Measurements from ENCODE around the gene SH3TC1. TPM values are rescaled to one million over a fixed set of nuclear protein-coding genes. Genes with fewer than 3 reads are reported as not detected.

Gene SH3TC1
- total and polyA plus RNA-seq, 2 of the 13 experiments (the other 11 are each of a cell fraction or from before 2014, with no cell fraction given): 14.9 to 21.8 TPM

DNA sequence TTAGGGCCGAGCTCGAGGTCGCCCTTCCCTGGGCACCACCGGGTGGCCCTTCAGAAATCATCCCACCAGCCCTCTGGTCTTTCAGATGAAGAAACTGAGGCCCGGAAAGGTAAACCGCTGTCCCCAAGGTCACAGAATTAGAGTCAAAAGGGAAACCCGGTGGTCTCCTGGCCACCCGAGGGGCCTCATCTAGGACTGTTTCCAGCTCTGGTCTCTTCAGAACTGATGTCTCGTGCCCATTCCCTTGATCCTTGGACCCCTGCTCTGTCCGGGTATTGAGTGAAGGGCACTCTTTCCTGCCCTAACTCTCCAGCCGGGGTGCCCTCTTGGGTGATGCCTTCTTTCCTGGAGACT lies 71.3 kb downstream of the SH3TC1 start (continued):
- TF ChIP-seq, protein P1, sequence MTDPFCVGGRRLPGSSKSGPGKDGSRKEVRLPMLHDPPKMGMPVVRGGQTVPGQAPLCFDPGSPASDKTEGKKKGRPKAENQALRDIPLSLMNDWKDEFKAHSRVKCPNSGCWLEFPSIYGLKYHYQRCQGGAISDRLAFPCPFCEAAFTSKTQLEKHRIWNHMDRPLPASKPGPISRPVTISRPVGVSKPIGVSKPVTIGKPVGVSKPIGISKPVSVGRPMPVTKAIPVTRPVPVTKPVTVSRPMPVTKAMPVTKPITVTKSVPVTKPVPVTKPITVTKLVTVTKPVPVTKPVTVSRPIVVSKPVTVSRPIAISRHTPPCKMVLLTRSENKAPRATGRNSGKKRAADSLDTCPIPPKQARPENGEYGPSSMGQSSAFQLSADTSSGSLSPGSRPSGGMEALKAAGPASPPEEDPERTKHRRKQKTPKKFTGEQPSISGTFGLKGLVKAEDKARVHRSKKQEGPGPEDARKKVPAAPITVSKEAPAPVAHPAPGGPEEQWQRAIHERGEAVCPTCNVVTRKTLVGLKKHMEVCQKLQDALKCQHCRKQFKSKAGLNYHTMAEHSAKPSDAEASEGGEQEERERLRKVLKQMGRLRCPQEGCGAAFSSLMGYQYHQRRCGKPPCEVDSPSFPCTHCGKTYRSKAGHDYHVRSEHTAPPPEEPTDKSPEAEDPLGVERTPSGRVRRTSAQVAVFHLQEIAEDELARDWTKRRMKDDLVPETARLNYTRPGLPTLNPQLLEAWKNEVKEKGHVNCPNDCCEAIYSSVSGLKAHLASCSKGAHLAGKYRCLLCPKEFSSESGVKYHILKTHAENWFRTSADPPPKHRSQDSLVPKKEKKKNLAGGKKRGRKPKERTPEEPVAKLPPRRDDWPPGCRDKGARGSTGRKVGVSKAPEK (CRISPR knock-in tag; IDR thresholded peaks at IDR 0.05; ENCODE audit: borderline replicate concordance): no peak

DNA sequence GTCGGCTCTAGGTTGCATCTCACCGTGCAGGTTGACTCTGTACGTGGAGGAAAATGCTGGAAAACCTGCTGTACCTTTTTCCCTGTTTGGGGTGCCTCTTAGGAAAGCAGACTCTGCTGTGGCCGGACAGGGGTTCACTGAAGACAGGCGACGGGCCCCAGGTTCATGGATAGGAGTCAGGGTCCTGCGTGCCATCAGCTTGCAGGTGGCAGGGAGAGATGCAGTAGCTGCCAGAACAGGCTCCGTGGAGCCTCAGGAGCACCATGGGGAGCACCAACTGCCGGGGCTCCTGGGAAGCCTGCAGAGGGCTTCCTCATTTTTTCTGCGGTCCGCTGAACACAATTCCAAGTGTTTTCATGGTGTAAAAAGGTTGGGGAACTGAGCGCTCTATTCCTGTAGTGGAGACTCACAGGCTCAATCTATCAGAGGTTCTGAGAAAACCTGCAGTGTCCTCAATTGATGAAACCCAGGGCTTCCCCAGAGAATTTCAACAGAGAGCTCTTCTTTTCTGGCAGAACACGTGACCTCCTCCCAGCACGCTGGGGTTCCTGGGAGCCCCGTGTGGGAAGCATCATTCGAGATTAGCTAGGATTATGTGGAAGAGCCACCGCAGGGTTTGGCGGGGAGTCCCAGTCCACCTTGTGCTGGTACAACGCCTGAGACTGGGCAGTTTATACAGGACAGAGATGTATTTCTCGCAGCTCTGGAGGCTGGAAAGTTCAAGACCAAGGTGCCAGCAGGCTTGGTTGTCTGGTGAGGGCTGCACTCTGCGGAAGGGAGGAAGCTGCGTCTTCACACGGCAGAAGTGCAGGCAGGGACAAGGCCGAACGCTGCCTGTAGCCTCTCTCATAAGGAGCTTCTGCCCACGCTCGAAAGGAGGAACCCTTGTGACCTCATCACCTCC lies 72.1 kb downstream of the SH3TC1 start:
- Histone ChIP-seq H3K27me3 (ENCODE audit: control insufficient read depth in 1 of 2, insufficient read depth in 2 of 2, low read length in 2 of 2) (peaks cover 17 to 68% of the 10 kb centered on the region in 2 experiments), H3K4me3 (replicated peaks in 1 of 3; ENCODE audit: insufficient read depth in 1 of 3, low read depth in 2 of 3, low read length in 3 of 3) (no peak overlapping the region), H3K27ac (ENCODE audit: extremely low read length, insufficient read depth, low read length) (no peak overlapping the region), H3K9me3 (ENCODE audit: low read length) (no peaks in the 10 kb centered on the region), H4K20me1 (ENCODE audit: insufficient read depth, low read length) (no peaks in the 10 kb centered on the region), H3K79me2 (ENCODE audit: insufficient read depth, low read length) (no peaks in the 10 kb centered on the region), H3K4me2 (ENCODE audit: low read depth, low read length) (no peak overlapping the region), H3K9ac (ENCODE audit: insufficient read depth, low read depth, low read length) (no peak overlapping the region), H3K4me1 (ENCODE audit: insufficient read depth, low read length) (peaks cover 14% of the 10 kb centered on the region), H2AFZ (ENCODE audit: low read length) (no peak overlapping the region), H3K36me3 (replicated peaks in 1 of 2; ENCODE audit: control insufficient read depth in 1 of 2, insufficient read depth in 2 of 2, low read length in 2 of 2) (no peaks in the 10 kb centered on the region)
- ATAC-seq: no peak
- ChIA-PET POLR2A (no interaction called here), CTCF (ENCODE audit: low intra/inter-chr PET ratio, low total read pairs) (no interaction called here)
- in situ Hi-C loops (cut with HindIII; ENCODE audit: extremely low pct_ligation_motif_present, low pct_unique_long_range_greater_than_20kb): no loop called here
- TF ChIP-seq ZNF263 (CRISPR knock-in tag; IDR thresholded peaks at IDR 0.05) (peak; percentile 85), ZNF660 (CRISPR knock-in tag; IDR thresholded peaks at IDR 0.05; ENCODE audit: borderline replicate concordance, low read depth) (no peak), FOXC1 (CRISPR knock-in tag; IDR thresholded peaks at IDR 0.05; ENCODE audit: borderline replicate concordance) (no peak)
- WGBS (ENCODE audit: low lambda C conversion rate): 79% methylated on average over 6 of the region's 27 CpGs
- DNase-seq (ENCODE audit: low spot score): no peak
- BruUV-seq (replicated peaks): no TSS peak
- FAIRE-seq: no peak
- intact Hi-C loops (cut with micrococcal nuclease; ENCODE audit: unreplicated experiment): no loop called here

Measured in HepG2 (cell line).